Trophoblast cell (in vitro differentiated cells and primary cell): ENCODE measurements around the gene RADIL.

ENCODE experiments used
- DNase-seq, 2 donors: peaks; one replicate each; pipeline ENCODE4 v3.0.0-alpha.2; 2016
- H2AFZ ChIP-seq: 2 replicates; pipeline ENCODE4 v1.6.1; 2013; ENCODE audit warnings: low read length, moderate library complexity, mild to moderate bottlenecking; ENCODE audit not compliant: insufficient read depth, poor library complexity
- H2AK5ac ChIP-seq: 2 replicates; pipeline ENCODE4 v1.6.1; 2013; ENCODE audit warnings: mild to moderate bottlenecking, low read length
- H2BK120ac ChIP-seq: 2 replicates; pipeline ENCODE4 v1.6.1; 2013; ENCODE audit warnings: low read length, mild to moderate bottlenecking, moderate library complexity; ENCODE audit not compliant: insufficient read depth, poor library complexity
- H2BK12ac ChIP-seq: 2 replicates; pipeline ENCODE4 v1.6.1; 2013; ENCODE audit warnings: mild to moderate bottlenecking, low read length, moderate library complexity
- H2BK5ac ChIP-seq: 2 replicates; pipeline ENCODE4 v1.6.1; 2013; ENCODE audit warnings: low read length, low read depth, moderate library complexity, mild to moderate bottlenecking; ENCODE audit not compliant: poor library complexity
- H3K14ac ChIP-seq: 2 replicates; pipeline ENCODE4 v1.6.1; 2013; ENCODE audit warnings: mild to moderate bottlenecking, low read length
- H3K18ac ChIP-seq: 2 replicates; pipeline ENCODE4 v1.6.1; 2013; ENCODE audit warnings: mild to moderate bottlenecking, low read length
- H3K23ac ChIP-seq: 2 replicates; pipeline ENCODE4 v1.6.1; 2013; ENCODE audit warnings: low read length
- H3K27ac ChIP-seq: 2 replicates; pipeline ENCODE4 v1.5.1; 2013; ENCODE audit warnings: low read depth, mild to moderate bottlenecking, inconsistent platforms, low read length, moderate library complexity
- H3K27me3 ChIP-seq: 2 replicates; pipeline ENCODE4 v1.6.1; 2013; ENCODE audit warnings: inconsistent platforms, mild to moderate bottlenecking, low read length, moderate library complexity; ENCODE audit not compliant: insufficient read depth
- H3K36me3 ChIP-seq, 2 experiments: 1 replicate in 1 of 2; 2 replicates in 1 of 2; pipeline ENCODE4 v1.6.1; 2013; ENCODE audit warnings: low read length in 2 of 2, mild to moderate bottlenecking in 2 of 2, moderate library complexity in 1 of 2; ENCODE audit not compliant: insufficient read depth in 2 of 2, control insufficient read depth in 1 of 2
- H3K4ac ChIP-seq: 2 replicates; pipeline ENCODE4 v1.6.1; 2013; ENCODE audit warnings: low read depth, mild to moderate bottlenecking, low read length, moderate library complexity
- H3K4me1 ChIP-seq, 2 experiments: 1 replicate in 1 of 2; 2 replicates in 1 of 2; pipeline ENCODE4 v1.6.1; 2013; ENCODE audit warnings: low read length in 2 of 2, mild to moderate bottlenecking in 2 of 2, moderate library complexity in 1 of 2; ENCODE audit not compliant: insufficient read depth in 2 of 2, control insufficient read depth in 1 of 2
- H3K4me2 ChIP-seq: 2 replicates; pipeline ENCODE4 v1.6.1; 2013; ENCODE audit warnings: inconsistent platforms, mild to moderate bottlenecking, low read length, moderate library complexity
- H3K4me3 ChIP-seq: 2 replicates; pipeline ENCODE4 v1.5.1; 2013; ENCODE audit warnings: mild to moderate bottlenecking, low read depth, low read length, inconsistent platforms
- H3K79me1 ChIP-seq: one replicate; pipeline ENCODE4 v1.6.1; 2013; ENCODE audit warnings: low read length
- H3K79me2 ChIP-seq: 2 replicates; pipeline ENCODE4 v1.6.1; 2013; ENCODE audit warnings: low read length, mild to moderate bottlenecking; ENCODE audit not compliant: control insufficient read depth, insufficient read depth, poor library complexity
- H3K9ac ChIP-seq: 2 replicates; pipeline ENCODE4 v1.6.1; 2013; ENCODE audit warnings: mild to moderate bottlenecking, low read length
- H3K9me3 ChIP-seq: 2 replicates; pipeline ENCODE4 v1.6.1; 2013; ENCODE audit warnings: low read depth, mild to moderate bottlenecking, control low read depth, inconsistent platforms, low read length; ENCODE audit not compliant: insufficient read depth
- H4K12ac ChIP-seq: 2 replicates; pipeline ENCODE4 v1.6.1; 2013; ENCODE audit warnings: low read depth, mild to moderate bottlenecking, low read length, moderate library complexity
- H4K8ac ChIP-seq: 2 replicates; pipeline ENCODE4 v1.6.1; 2013; ENCODE audit warnings: low read depth, mild to moderate bottlenecking, low read length, moderate library complexity
- H4K91ac ChIP-seq: one replicate; pipeline ENCODE4 v1.6.1; 2013; ENCODE audit warnings: low read depth, mild to moderate bottlenecking, low read length, moderate library complexity
- WGBS: extraction: QIAGEN DNeasy Blood & Tissue Kit; methylation state at CpG from one replicate; pipeline ENCODE4 v1.1.7; 2013; ENCODE audit warnings: missing lambda C conversion rate; ENCODE audit not compliant: insufficient read length, insufficient coverage; ENCODE audit errors: extremely low coverage; 5-methylcytosine and 5-hydroxymethylcytosine counted together

Gene RADIL

GRCh38 chr7:4823441-4824119 is 59.9 kb downstream of the RADIL start:
- no peak overlapping the region for H3K14ac ChIP-seq
- no peaks in the 10 kb centered on the region for H3K36me3 ChIP-seq
- DNase-seq, result no peak
- no peak overlapping the region for H3K4me3 ChIP-seq
- no peak overlapping the region for H2BK12ac ChIP-seq
- no peak overlapping the region for H4K8ac ChIP-seq
- no peaks in the 10 kb centered on the region for H3K79me1 ChIP-seq
- H2AFZ ChIP-seq, result no peak overlapping the region
- no peak overlapping the region for H3K27ac ChIP-seq
- no peak overlapping the region for H3K18ac ChIP-seq
- no CpG with 5 or more reads among the region's 14 CpGs for WGBS
- no peak overlapping the region for H3K9ac ChIP-seq
- H2BK5ac ChIP-seq, result no peak overlapping the region
- no peak overlapping the region for H3K23ac ChIP-seq
- H3K4ac ChIP-seq, result no peak overlapping the region
- H3K9me3 ChIP-seq, result peaks cover 3% of the 10 kb centered on the region
- no peak overlapping the region for H3K4me2 ChIP-seq
- no peak overlapping the region for H4K91ac ChIP-seq
- no peaks in the 10 kb centered on the region for H3K27me3 ChIP-seq
- H3K4me1 ChIP-seq, result no peaks in the 10 kb centered on the region
- H2AK5ac ChIP-seq, result no peak overlapping the region
- no peak overlapping the region for H4K12ac ChIP-seq
- no peaks in the 10 kb centered on the region for H3K79me2 ChIP-seq
- H2BK120ac ChIP-seq, result no peak overlapping the region

- no peaks in the 10 kb centered on the region for H3K27me3 ChIP-seq
- H4K12ac ChIP-seq, result no peak overlapping the region
- H2AK5ac ChIP-seq, result no peak overlapping the region
- no peak overlapping the region for H3K4me2 ChIP-seq
- no peak overlapping the region for H3K4me3 ChIP-seq
- H3K79me2 ChIP-seq, result no peaks in the 10 kb centered on the region
- no peaks in the 10 kb centered on the region for H3K36me3 ChIP-seq
- H2BK12ac ChIP-seq, result no peak overlapping the region
- no peak overlapping the region for H3K4ac ChIP-seq
- H4K91ac ChIP-seq, result no peak overlapping the region
- H3K79me1 ChIP-seq, result no peaks in the 10 kb centered on the region
- no peak overlapping the region for H3K14ac ChIP-seq
- peaks cover 4% of the 10 kb centered on the region for H3K9me3 ChIP-seq
- H3K4me1 ChIP-seq, result no peaks in the 10 kb centered on the region
- H2AFZ ChIP-seq, result no peak overlapping the region
- H2BK120ac ChIP-seq, result no peak overlapping the region
- H3K23ac ChIP-seq, result no peak overlapping the region
- DNase-seq, result no peak
- no peak overlapping the region for H3K18ac ChIP-seq
- H3K9ac ChIP-seq, result no peak overlapping the region
- no peak overlapping the region for H4K8ac ChIP-seq
- no CpG with 5 or more reads among the region's 9 CpGs for WGBS
- H3K27ac ChIP-seq, result no peak overlapping the region
- no peak overlapping the region for H2BK5ac ChIP-seq
Measured at GRCh38 chr7:4822677-4823076, 60.8 kb downstream of the RADIL start.

GRCh38 chr7:4820967-4821471 is 62.5 kb downstream of the RADIL start:
- H3K9ac ChIP-seq, result no peak overlapping the region
- H2AK5ac ChIP-seq, result no peak overlapping the region
- no peak overlapping the region for H4K12ac ChIP-seq
- no peak overlapping the region for H4K8ac ChIP-seq
- no peak overlapping the region for H2BK5ac ChIP-seq
- no peak overlapping the region for H2BK120ac ChIP-seq
- no peak overlapping the region for H3K4me2 ChIP-seq
- H3K23ac ChIP-seq, result no peak overlapping the region
- no peak overlapping the region for H3K18ac ChIP-seq
- no peaks in the 10 kb centered on the region for H3K36me3 ChIP-seq
- H3K14ac ChIP-seq, result no peak overlapping the region
- no peak overlapping the region for H2AFZ ChIP-seq
- H3K9me3 ChIP-seq, result peaks cover 4% of the 10 kb centered on the region
- no peaks in the 10 kb centered on the region for H3K27me3 ChIP-seq
- no peak overlapping the region for H4K91ac ChIP-seq
- H3K79me2 ChIP-seq, result no peaks in the 10 kb centered on the region
- no peak overlapping the region for H3K4ac ChIP-seq
- H3K27ac ChIP-seq, result no peak overlapping the region
- no CpG with 5 or more reads among the region's 20 CpGs for WGBS
- no peak overlapping the region for H3K4me3 ChIP-seq
- H3K4me1 ChIP-seq, result no peaks in the 10 kb centered on the region
- no peak for DNase-seq
- no peaks in the 10 kb centered on the region for H3K79me1 ChIP-seq
- no peak overlapping the region for H2BK12ac ChIP-seq

GRCh38 chr7:4820405-4820966 is 63.0 kb downstream of the RADIL start:
- Histone ChIP-seq H3K18ac (no peak overlapping the region), H3K36me3 (no peaks in the 10 kb centered on the region), H3K4me3 (no peak overlapping the region), H3K23ac (no peak overlapping the region), H4K8ac (no peak overlapping the region), H2AK5ac (no peak overlapping the region), H4K91ac (no peak overlapping the region), H3K4me1 (no peaks in the 10 kb centered on the region), H3K4me2 (no peak overlapping the region), H3K4ac (no peak overlapping the region), H2BK5ac (no peak overlapping the region), H2BK12ac (no peak overlapping the region), H2BK120ac (no peak overlapping the region), H4K12ac (no peak overlapping the region), H3K79me1 (no peaks in the 10 kb centered on the region), H3K27ac (no peak overlapping the region), H3K27me3 (no peaks in the 10 kb centered on the region), H3K9ac (no peak overlapping the region), H3K79me2 (no peaks in the 10 kb centered on the region), H3K14ac (no peak overlapping the region), H3K9me3 (peaks cover 4% of the 10 kb centered on the region), H2AFZ (no peak overlapping the region)
- DNase-seq, result no peak
- WGBS, result no CpG with 5 or more reads among the region's 19 CpGs
